ENCODE data around the gene KARS1. TPM values are rescaled to one million over a fixed set of nuclear protein-coding genes. Genes with fewer than 3 reads are reported as not detected.

The KARS1 gene
- total RNA-seq, 1 experiment from 2014 or later = 181 TPM

DNA sequence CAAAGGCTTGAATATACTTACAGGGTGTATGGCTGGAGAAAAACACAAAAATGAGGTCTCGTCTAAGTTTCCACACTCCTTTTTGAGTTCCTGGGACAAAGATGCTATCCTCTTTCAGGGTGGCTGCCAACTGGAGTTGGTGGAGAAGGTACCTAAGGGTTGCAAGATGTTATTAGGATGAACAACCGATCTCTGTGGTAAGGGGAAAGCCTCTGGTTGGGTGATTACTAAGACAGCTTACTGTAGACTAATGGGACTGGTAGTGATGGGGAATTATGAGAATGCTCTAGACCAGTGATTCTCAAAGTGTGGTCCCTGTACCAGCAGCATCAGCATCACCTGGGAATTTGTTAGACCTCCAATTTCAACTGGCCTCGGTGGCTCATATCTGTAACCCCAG is 30.3 kb downstream of the KARS1 start:
- Histone ChIP-seq H3K23me2 (ENCODE audit: insufficient read length, low read depth, low read length, poor library complexity, severe bottlenecking) (peaks cover under 1% of the 10 kb centered on the region), H3K27ac (ENCODE audit: insufficient read length, low read depth, low read length) (no peak overlapping the region), H3K9me3 (ENCODE audit: control insufficient read depth, low read depth, low read length) (no peaks in the 10 kb centered on the region), H4K5ac (ENCODE audit: insufficient read length, low read depth, low read length) (no peak overlapping the region), H3K14ac (ENCODE audit: insufficient read depth, low read length) (no peak overlapping the region), H2BK15ac (ENCODE audit: low read depth, low read length) (no peak overlapping the region), H4K20me1 (ENCODE audit: control insufficient read depth, insufficient read depth, insufficient read length) (no peaks in the 10 kb centered on the region), H2BK5ac (ENCODE audit: insufficient read length, low read length) (no peak overlapping the region), H2BK12ac (ENCODE audit: insufficient read length, low read depth, low read length) (no peak overlapping the region), H2AK5ac (ENCODE audit: insufficient read length, low read length) (no peak overlapping the region), H3K18ac (ENCODE audit: insufficient read length, low read depth, low read length) (no peak overlapping the region), H2BK120ac (ENCODE audit: low read depth, low read length, poor library complexity, severe bottlenecking) (no peak overlapping the region), H3K27me3 (ENCODE audit: insufficient read depth, low read length) (no peaks in the 10 kb centered on the region), H3K4me1 (ENCODE audit: insufficient read depth, low read length) (no peaks in the 10 kb centered on the region), H3K23ac (ENCODE audit: insufficient read length, low read depth, low read length) (no peak overlapping the region), H3K4me2 (ENCODE audit: insufficient read depth, insufficient read length, low read length) (no peak overlapping the region), H3K4ac (ENCODE audit: low read depth, low read length) (no peak overlapping the region), H2BK20ac (ENCODE audit: low read depth, low read length, poor library complexity, severe bottlenecking) (no peak overlapping the region), H3K79me2 (ENCODE audit: insufficient read depth, low read length) (no peaks in the 10 kb centered on the region), H2AFZ (ENCODE audit: low read length) (no peak overlapping the region), H3T11ph (ENCODE audit: low read length) (no peak overlapping the region), H4K91ac (ENCODE audit: insufficient read length, low read depth, low read length) (no peak overlapping the region), H3K79me1 (ENCODE audit: insufficient read depth, low read depth, low read length, poor library complexity, severe bottlenecking) (no peaks in the 10 kb centered on the region), H4K8ac (replicated peaks; ENCODE audit: insufficient read length, low read depth, low read length) (no peak overlapping the region), H3K9ac (ENCODE audit: extremely low read depth, insufficient read length, low read length) (no peak overlapping the region), H3K56ac (ENCODE audit: insufficient read length, low read depth, low read length) (no peak overlapping the region)
- Mint-ChIP-seq H3K4me1 (peaks cover 13 to 14% of the 10 kb centered on the region in 2 experiments), H3K9me3 (no peaks in the 10 kb centered on the region), H3K27me3 (ENCODE audit: low read depth) (no peaks in the 10 kb centered on the region), H3K27ac (no peak overlapping the region), H3K36me3 (ENCODE audit: insufficient read depth in 1 of 3, low read depth in 3 of 3) (peaks cover 36 to 72% (median 71%) of the 10 kb centered on the region in 3 experiments; a peak in 6 of 7 replicates), H3K4me3 (no peak overlapping the region)
- TF ChIP-seq, protein P1, sequence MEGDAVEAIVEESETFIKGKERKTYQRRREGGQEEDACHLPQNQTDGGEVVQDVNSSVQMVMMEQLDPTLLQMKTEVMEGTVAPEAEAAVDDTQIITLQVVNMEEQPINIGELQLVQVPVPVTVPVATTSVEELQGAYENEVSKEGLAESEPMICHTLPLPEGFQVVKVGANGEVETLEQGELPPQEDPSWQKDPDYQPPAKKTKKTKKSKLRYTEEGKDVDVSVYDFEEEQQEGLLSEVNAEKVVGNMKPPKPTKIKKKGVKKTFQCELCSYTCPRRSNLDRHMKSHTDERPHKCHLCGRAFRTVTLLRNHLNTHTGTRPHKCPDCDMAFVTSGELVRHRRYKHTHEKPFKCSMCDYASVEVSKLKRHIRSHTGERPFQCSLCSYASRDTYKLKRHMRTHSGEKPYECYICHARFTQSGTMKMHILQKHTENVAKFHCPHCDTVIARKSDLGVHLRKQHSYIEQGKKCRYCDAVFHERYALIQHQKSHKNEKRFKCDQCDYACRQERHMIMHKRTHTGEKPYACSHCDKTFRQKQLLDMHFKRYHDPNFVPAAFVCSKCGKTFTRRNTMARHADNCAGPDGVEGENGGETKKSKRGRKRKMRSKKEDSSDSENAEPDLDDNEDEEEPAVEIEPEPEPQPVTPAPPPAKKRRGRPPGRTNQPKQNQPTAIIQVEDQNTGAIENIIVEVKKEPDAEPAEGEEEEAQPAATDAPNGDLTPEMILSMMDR (conservative IDR thresholded peaks at IDR 0.05) = no peak
- DNase-seq = no peak
- no CpG with 5 or more reads among the region's 3 CpGs for WGBS (ENCODE audit: extremely low coverage, insufficient read length, low lambda C conversion rate)

All from H9 (cell line).